Fibroblast of villous mesenchyme (primary cell): ENCODE data around the gene FLT1. TPM values are rescaled to one million over a fixed set of nuclear protein-coding genes. Genes with fewer than 3 reads are reported as not detected.
A peak's percentile ranks its signal among the peaks of the same experiment; 100 is the strongest.

Source experiments
- DNase-seq: peaks from one replicate; pipeline ENCODE4 v3.0.0-alpha.2; 2010; ENCODE audit warnings: low read depth
- H3K4me3 ChIP-seq: 2 replicates; pipeline ENCODE4 v1.5.1; 2011; ENCODE audit warnings: low read depth, mild to moderate bottlenecking, low read length
- total RNA-seq: library from RNA; depleted of rRNA; stranded (reverse); fragments of >200 nt; gene quantifications from 2 replicates; pipeline ENCODE4 v1.2.3, GENCODE V29; 2012
- TF ChIP-seq, protein P1 (sequence below): IDR thresholded peaks from 2 replicates; pipeline ENCODE4 v1.5.1; 2012; ENCODE audit warnings: low read depth, mild to moderate bottlenecking, low read length; ENCODE audit not compliant: insufficient read depth

FLT1 gene
- total RNA-seq, 1 donor = 12.1 TPM

DNA sequence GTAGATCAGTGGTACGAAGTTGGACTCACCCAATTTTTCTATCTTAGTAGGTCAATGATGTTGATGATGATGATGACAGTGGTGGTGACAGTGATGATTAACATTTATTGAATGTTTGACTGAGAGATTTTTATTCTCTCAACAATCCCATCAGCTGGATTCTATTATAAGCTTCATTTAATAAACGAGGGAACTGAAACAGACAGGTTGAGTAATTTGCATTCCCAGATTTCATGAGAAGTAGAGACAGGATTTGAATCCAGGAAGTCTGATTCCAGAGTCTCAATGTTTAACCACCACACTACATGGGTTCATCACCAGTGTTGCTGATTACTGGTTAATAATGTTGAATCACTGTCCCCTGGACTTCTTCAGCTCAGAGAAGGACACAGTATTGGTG lies 168.9 kb downstream of the FLT1 start:
- DNase-seq = no peak
- TF ChIP-seq, protein P1, sequence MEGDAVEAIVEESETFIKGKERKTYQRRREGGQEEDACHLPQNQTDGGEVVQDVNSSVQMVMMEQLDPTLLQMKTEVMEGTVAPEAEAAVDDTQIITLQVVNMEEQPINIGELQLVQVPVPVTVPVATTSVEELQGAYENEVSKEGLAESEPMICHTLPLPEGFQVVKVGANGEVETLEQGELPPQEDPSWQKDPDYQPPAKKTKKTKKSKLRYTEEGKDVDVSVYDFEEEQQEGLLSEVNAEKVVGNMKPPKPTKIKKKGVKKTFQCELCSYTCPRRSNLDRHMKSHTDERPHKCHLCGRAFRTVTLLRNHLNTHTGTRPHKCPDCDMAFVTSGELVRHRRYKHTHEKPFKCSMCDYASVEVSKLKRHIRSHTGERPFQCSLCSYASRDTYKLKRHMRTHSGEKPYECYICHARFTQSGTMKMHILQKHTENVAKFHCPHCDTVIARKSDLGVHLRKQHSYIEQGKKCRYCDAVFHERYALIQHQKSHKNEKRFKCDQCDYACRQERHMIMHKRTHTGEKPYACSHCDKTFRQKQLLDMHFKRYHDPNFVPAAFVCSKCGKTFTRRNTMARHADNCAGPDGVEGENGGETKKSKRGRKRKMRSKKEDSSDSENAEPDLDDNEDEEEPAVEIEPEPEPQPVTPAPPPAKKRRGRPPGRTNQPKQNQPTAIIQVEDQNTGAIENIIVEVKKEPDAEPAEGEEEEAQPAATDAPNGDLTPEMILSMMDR = no peak
- no peak overlapping the region for H3K4me3 ChIP-seq

DNA sequence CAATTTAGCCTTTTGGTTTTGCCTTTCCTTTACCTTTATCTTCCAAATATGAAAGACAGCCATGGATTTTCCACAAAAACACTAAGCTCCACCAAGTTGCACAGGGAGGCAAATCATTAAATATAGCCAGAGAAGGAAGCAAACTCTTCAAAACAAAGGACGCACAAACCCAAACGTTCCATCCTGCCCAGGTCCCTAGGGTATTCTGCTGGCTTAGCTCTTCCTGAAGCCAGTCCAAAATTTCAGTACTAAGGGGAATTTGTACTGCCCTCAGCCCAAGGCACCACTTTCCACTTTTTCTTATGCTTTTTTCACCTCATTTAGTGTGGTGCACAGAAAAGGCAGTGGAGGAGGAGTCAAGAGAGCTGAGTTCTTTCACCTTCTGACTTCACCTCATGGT lies 169.9 kb downstream of the FLT1 start:
- TF ChIP-seq, protein P1 = no peak
- DNase-seq = no peak
- H3K4me3 ChIP-seq = no peak overlapping the region

DNA sequence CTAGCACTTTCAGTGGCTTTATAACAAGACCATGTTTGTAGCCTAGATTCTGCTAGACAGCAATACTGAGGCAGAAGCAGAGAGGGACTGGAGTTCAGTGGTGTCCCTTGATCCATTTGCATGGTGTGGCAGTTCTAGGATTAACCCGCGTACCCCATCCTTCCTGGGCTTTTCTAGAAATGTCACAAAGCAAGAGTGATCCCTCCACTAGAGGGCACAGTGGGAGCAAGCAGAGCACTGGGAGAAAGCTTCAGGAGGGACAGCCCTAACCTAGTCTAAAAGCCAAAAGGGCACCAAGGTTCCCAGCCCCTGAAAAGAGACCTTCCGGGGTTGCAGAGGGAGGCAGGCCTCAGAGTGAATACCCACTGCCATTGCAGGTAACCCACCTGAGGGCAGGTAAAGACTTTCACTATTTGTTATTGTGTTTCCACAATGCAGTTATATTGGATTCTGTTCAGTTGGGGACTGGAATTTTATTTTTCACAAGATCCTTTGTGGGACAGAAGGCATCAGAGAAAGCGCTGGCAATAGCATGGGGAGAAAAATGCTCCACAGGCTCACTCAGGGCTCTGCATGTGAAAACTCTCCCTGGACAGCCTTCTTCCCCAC lies 170.6 kb downstream of the FLT1 start:
- TF ChIP-seq, protein P1 = peak; percentile 89
- peak; percentile 81 for DNase-seq
- no peak overlapping the region for H3K4me3 ChIP-seq

DNA sequence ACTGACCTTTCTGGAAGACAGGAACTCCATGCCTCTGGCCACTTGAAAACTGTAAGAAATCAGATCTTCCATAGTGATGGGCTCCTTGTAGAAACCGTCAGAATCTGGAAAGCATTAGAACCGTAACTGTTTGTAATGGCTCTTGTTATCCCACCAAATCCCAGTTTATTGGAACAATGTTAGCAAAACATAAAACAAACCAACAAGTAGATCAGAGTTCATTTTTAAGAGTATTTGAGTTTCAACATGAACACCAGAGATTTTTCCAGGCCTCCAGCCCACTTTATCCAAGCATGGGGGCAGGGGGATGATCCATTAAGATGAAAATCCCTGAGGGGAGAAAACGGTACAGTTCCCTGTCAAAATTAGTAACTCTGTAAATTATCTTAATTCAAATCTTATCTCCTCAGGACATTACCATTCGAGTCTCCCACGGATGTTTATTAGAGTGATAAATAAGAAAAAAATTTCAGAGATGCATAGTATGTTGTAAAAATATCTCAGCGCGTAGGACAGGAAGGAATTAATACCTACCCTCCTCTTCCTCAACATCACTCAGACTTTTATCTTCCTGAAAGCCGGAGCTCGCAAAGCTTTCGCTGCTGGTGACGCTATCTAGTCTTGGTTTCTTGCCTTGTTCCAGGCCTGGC lies 172.5 kb downstream of the FLT1 start:
- no peak overlapping the region for H3K4me3 ChIP-seq
- TF ChIP-seq, protein P1 = no peak
- peak; percentile 85 for DNase-seq

DNA sequence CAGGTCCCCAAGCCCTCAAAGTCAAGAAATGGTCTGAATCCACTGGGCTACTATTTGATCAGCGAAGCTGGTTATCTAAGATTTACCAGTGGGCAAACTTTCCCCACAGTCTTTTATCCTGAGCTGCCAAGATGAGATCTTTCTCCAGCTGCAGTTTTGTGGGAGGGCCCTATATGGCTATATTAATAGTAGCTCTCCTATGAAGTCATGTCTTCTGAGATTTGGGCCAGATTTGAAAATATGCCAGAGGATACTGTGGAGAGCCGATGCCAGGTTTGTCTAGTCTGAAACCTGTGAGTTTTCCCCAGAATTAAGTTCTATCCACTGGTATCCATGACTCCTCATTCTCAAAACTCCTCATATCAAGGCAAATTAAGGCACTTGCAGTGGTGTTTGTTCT lies 173.2 kb downstream of the FLT1 start:
- DNase-seq = peak; percentile 66
- TF ChIP-seq, protein P1 = no peak
- H3K4me3 ChIP-seq = no peak overlapping the region

DNA sequence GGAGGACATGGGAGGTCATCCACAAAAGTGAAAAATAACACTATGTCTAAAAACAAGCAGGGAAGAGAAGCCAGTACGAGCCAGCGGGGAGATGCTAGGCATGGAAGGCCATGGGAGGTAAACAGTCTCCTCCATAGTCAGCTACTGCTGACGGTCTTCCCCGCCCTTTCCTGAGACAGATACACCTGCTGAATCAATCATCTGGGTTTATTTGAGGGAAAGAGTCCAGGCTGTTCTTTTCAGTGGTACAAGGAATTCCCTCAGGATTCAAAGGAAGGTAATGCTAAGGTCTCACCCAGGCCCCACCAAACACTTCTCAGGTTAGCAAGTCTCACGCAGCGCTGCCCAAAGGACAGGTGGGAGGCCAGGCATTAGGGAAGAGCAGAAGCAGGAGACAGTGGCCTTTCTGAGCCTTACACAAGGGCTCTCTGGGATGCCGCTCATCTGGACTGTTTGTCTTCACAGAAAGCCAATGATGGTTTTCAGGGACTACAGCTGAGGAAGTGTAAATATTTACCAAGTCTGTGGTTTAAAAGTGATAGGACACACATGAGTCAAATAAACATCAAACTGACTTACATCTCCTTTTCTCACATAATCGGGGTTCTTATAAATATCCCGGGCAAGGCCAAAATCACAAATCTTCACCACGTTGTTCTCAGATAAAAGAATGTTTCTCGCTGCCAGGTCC lies 173.9 kb downstream of the FLT1 start:
- no peak overlapping the region for H3K4me3 ChIP-seq
- TF ChIP-seq, protein P1 = no peak
- peak; percentile 95 for DNase-seq
